Neural cell (in vitro differentiated cells): ENCODE results near the gene LTBP1.

Source experiments
- POLR2AphosphoS5 ChIP-seq: IDR thresholded peaks from 2 replicates; pipeline ENCODE4 v1.6.1; 2012
- TF ChIP-seq, protein P1 (sequence below): fragments of 450-650 bp; IDR thresholded peaks from 2 replicates; pipeline ENCODE4 v1.5.1; 2014; ENCODE audit warnings: antibody characterized with exemption, mild to moderate bottlenecking, moderate library complexity; ENCODE audit not compliant: poor library complexity, severe bottlenecking

DNA sequence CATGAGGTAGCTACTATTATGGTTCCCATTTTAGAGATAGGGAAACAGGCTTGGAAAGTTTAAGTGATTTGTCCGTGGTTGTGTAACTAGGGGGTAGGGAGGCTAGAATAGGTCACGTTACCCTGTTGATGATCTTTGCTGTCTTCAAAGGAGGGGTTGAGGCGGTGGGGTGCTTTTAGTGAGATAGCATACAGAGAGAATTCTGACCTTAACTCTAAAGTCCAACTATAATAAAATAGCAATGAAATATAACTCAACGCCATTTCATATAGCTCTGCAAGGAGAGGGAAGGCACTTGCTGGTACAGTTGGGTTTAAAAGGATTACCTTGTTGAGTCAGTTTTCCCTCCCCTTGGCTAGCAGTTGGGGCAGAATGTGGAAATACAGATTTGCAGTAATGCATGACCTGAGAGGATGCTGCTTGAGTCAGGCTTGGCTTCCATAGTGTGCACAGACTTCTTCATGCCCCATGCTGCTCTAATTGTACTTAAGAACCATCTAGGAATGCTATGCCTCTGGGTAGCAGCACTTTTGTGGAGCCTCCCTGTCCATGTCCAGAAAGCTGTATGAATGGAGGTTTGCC lies 143.9 kb downstream of the LTBP1 start:
- TF ChIP-seq, protein P1, sequence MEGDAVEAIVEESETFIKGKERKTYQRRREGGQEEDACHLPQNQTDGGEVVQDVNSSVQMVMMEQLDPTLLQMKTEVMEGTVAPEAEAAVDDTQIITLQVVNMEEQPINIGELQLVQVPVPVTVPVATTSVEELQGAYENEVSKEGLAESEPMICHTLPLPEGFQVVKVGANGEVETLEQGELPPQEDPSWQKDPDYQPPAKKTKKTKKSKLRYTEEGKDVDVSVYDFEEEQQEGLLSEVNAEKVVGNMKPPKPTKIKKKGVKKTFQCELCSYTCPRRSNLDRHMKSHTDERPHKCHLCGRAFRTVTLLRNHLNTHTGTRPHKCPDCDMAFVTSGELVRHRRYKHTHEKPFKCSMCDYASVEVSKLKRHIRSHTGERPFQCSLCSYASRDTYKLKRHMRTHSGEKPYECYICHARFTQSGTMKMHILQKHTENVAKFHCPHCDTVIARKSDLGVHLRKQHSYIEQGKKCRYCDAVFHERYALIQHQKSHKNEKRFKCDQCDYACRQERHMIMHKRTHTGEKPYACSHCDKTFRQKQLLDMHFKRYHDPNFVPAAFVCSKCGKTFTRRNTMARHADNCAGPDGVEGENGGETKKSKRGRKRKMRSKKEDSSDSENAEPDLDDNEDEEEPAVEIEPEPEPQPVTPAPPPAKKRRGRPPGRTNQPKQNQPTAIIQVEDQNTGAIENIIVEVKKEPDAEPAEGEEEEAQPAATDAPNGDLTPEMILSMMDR, result no peak
- TF ChIP-seq POLR2AphosphoS5, result no peak
